Measurements from ENCODE around the gene NFKBIZ. TPM values are rescaled to one million over a fixed set of nuclear protein-coding genes. Genes with fewer than 3 reads are reported as not detected.

NFKBIZ gene
- total and polyA plus RNA-seq, 9 of the 15 experiments (the other 6 are each of a cell fraction or from before 2014, with no cell fraction given), result 1.2 to 13.7 (median 5.7) TPM

GRCh38 chr3:101868534-101869464, 19.5 kb downstream of the NFKBIZ start (continued):
- TF ChIP-seq EHMT2 (IDR thresholded peaks at IDR 0.05) (peak; percentile 81), XRCC5 (IDR thresholded peaks at IDR 0.05; ENCODE audit: low read depth, low read length) (no peak), SLC30A9 (CRISPR knock-in tag; IDR thresholded peaks at IDR 0.05) (no peak), PYGO2 (tag; IDR thresholded peaks at IDR 0.05) (no peak), ATF7 (IDR thresholded peaks at IDR 0.05) (peak; percentile 56), HMGN3 (IDR thresholded peaks at IDR 0.05; ENCODE audit: borderline replicate concordance, extremely low read depth, insufficient read length, low read depth, low read length) (peak; percentile 12), PKNOX1 (IDR thresholded peaks at IDR 0.05) (peak; percentile 82), KAT8 (IDR thresholded peaks at IDR 0.05; ENCODE audit: low read depth) (no peak), DMBX1 (CRISPR knock-in tag; IDR thresholded peaks at IDR 0.05; ENCODE audit: borderline replicate concordance) (0 out of 2 replicates have a peak, but pooled peaks have one; percentile 54), EP300 (IDR thresholded peaks at IDR 0.05; ENCODE audit: low read length) (peak; percentile 74), RREB1 (CRISPR knock-in tag; IDR thresholded peaks at IDR 0.05) (no peak), NFIC (IDR thresholded peaks at IDR 0.05) (peak; percentile 79), ZBTB17 (CRISPR knock-in tag; IDR thresholded peaks at IDR 0.05) (no peak), HMBOX1 (IDR thresholded peaks at IDR 0.05) (no peak), SMARCE1 (IDR thresholded peaks at IDR 0.05) (peak; percentile 63), NCOR1 (IDR thresholded peaks at IDR 0.05) (peak; percentile 87), YY1 (IDR thresholded peaks at IDR 0.05; ENCODE audit: borderline replicate concordance in 1 of 3, control insufficient read depth in 1 of 3, extremely low read depth in 1 of 3, insufficient read depth in 3 of 3, insufficient read length in 1 of 3, insufficient replicate concordance in 2 of 3, low read depth in 1 of 3, low read length in 2 of 3) (no peak)
- TF ChIP-seq, protein P1, sequence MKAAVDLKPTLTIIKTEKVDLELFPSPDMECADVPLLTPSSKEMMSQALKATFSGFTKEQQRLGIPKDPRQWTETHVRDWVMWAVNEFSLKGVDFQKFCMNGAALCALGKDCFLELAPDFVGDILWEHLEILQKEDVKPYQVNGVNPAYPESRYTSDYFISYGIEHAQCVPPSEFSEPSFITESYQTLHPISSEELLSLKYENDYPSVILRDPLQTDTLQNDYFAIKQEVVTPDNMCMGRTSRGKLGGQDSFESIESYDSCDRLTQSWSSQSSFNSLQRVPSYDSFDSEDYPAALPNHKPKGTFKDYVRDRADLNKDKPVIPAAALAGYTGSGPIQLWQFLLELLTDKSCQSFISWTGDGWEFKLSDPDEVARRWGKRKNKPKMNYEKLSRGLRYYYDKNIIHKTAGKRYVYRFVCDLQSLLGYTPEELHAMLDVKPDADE (conservative IDR thresholded peaks at IDR 0.05; ENCODE audit: control insufficient read depth, low read depth, low read length), result no peak
